ENCODE data around the gene SERPING1.

The SERPING1 gene

DNA sequence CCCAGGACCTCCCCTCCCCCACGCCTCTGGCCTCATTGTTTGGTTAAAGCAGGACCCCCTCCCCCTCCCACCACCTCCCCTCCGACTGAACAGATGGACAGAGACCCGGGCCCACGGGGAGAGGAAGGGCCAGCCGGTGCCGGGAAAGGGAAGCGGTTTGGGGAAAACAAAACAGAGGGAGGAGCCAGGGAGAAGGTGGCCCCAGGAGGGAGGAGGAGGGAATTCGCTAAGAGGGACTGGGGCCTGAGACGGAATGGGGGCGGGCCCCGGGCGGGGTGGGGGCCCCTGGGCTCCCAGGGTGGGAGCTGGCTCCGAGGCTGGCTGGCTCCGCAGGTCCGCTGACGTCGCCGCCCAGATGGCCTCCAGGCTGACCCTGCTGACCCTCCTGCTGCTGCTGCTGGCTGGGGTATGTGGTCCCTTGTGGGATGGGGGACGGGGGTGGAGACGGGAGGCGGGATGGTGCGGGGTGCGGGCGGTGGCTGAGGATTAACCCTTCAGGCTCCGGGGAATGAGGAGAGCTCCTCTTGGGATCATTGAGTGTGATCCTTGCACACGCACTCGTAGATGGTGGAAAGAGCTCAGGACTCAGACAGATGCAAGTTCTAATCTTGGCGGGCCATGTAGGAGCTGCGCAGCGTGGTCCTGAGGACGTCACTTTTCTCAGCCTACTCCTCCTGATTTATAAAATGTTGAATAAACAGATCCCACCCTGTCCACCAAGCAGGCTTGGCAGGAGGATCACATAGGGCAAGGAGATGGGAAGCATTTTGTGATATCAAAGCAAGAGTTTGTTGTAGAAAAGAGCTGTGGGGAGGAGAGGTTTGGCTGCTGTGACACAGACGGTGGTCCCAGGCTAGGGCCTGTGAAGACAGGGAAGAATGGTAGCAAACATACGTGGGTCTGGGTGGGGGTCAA, 688 bp downstream of the SERPING1 start:
- DNase-seq (ENCODE audit: low read depth) = peak; percentile 47

DNA sequence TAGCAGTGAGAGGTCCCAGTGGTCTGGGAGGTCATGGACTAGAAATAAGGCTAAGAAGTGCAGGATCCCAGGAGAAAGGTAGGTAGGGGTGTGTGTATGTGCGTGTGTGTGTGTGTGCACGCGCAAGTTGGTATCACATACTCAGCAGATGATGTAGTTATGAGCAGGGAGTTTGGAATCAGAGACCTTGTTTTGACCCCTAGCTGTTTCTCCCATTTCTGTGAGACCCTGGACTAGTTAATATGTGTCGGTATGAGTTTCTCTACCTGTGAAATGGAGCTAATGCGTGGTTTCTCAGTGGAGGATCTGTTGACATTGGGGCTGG, 1.3 kb downstream of the SERPING1 start:
- peak; percentile 46 for DNase-seq (ENCODE audit: low read depth)

DNA sequence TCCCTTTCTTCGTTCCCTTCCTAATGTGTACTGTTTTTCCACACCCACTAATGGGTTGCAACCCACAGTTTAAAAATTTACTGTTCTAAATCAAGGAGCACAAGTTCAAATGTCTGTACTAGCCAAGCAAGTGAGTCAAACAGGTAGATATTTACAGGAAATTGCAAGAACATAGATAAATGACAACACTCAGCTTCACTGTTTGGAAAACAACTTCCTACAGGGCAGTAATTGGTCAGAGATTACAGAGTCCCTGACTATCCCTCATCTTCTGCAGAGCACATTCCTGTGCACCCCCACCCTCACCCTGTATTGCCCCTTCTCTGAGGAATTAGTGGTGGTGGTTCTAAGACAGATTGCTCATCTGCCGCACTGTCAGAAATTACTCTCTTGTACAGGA, 1.9 kb downstream of the SERPING1 start:
- DNase-seq (ENCODE audit: low read depth) = no peak

DNA sequence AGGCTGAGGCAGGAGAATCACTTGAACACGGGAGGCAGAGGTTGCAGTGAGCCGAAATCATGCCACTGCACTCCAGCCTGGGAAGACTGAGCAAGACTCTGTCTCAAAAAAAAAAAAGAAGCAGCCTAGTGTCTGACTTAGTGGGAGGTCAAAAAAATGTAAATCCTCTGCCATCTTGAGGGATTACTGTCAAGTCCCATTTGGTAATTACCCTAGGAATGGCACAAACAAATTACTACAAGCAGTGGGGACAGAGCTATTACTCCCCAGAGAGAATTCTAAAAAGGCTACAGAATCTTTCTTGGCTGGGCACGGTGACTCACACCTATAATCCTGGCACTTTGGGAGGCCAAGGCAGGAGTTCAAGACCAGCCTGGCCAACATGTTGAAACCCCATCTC, 3.8 kb downstream of the SERPING1 start:
- peak; percentile 7 for DNase-seq (ENCODE audit: low read depth)

DNA sequence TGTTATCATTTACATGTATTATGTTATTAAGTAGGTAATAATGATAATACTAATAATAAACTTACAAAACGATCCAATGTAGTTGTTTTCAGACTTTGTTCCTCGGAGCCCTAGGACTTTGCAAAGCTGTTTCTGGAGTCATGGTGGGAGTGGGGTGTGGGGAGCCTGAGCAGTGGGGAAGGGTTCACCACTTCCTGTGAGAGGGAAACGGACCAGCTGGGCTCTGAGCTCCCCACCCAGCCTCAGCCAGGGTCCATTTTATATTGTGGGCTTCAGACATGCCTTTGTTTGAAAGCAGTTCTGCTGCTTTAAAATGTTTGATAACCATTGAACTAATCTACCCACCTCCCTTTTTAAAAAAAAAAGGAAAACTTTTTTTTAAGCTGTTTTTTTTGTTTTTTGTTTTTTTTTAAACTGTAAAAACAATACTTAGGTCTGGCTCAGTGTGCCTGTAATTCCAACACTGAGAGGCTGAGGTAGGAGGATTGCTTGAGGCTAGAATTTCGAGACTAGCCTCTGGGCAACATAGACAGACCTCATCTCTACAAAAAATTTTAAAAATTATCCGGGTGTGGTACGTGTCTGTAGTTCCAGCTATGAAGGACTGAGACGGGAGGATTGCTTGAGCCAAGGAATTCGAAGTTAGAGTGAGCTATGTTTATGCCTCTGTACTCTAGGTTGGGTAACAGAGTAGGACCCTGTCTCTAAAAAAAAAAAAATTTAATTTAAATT, 7.0 kb downstream of the SERPING1 start:
- DNase-seq (ENCODE audit: low read depth) = no peak

DNA sequence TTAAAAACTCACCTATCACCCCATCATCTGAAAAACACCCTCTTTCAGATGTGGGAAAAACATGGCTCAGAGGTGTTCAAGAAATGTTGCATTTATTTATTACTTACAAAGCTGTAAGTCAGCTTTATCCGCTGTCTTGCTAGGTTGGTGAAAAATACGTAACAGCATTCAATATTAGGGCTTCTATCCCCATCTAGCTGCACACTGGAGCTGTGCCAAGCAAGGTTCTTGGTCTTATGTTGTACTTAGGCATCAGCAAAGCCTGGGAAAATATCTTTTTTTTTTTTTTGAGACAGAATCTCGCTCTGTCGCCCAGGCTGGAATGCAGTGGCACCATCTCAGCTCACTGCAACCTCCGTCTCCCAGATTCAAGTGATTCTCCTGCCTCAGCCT, 7.5 kb downstream of the SERPING1 start:
- DNase-seq (ENCODE audit: low read depth) = no peak

DNA sequence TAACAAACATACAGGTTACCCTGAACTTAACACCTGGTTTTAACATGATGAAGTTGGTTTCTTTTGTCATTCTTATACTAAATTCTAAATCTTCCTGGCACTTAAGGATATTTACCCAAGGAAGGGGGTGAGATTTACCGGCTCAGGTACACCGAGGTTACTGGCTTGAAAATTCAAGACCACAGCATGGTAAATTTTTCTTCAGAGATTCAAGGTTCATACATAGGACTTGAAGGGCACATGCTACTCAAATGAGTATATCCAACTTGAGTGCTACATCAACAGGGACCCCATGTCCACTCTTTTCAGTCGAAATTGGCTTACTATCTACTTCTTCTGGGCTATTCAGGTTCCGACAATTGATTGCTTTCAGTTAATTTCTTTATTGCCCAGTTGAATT, 12.7 kb downstream of the SERPING1 start:
- DNase-seq (ENCODE audit: low read depth) = no peak

DNA sequence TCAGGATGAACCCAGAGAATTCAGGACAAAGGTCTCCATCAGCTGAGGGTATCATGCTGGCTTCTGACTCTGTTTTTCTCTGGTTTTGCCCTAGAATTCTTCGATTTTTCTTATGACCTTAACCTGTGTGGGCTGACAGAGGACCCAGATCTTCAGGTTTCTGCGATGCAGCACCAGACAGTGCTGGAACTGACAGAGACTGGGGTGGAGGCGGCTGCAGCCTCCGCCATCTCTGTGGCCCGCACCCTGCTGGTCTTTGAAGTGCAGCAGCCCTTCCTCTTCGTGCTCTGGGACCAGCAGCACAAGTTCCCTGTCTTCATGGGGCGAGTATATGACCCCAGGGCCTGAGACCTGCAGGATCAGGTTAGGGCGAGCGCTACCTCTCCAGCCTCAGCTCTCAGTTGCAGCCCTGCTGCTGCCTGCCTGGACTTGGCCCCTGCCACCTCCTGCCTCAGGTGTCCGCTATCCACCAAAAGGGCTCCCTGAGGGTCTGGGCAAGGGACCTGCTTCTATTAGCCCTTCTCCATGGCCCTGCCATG, 16.8 kb downstream of the SERPING1 start:
- no peak for DNase-seq (ENCODE audit: low read depth)

DNA sequence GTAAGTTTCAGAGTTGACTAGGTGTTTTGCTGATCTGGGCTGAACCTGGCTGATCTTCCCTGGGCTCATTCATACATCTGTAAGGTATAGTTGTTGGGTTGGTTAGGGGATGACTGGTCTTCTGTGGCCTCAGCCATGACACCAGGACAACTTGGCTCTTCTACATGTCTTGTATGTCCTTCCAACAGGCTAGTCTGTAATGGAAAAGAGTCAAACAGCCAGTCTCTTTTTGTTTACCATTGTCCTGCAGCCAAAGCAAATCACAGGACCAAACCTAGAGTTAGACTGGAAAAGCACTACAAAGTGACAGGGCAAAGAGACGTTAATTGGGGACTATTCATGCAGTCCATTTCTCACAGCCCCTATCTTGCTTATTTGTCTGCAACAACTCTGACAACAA, 17.8 kb downstream of the SERPING1 start:
- no peak for DNase-seq (ENCODE audit: low read depth)

DNA sequence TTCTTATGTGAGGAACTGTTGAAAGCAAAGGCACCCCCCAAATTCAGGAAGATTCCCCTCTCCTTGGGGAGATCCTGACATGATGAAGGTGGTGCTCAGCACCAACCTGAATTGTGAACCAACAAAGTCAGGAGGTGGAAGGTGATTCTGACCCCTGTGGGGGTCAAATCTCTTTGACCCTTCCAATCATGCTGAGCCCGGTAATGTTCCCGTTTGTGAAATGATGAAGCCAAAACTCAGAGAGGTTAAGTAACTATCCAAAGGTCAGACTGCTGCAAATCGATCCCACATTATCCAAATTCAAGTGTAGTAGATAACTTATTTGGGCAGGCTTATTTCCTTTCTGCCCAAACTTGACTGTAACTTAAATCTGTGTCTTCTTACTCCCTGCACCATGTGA, 19.1 kb downstream of the SERPING1 start:
- no peak for DNase-seq (ENCODE audit: low read depth)

DNA sequence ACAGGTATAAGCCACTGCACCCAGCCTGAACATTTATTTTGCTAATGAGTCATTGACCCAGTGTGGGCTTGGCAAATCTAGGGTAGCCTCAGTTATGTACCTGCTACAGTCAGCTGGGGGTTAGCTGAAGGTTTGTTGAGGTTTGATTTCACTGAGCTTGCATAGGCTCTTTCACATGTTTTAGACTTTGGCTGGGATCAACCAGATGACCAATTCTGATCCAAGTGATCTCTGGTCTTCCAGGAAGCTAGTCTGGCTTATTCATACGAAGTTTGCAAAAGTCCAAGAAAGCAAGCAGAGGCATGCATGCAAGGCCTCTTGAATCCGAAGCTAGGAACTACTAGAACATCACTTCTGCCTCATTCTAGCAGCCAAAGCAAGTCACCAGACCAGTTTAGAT, 21.0 kb downstream of the SERPING1 start:
- DNase-seq (ENCODE audit: low read depth) = no peak

DNA sequence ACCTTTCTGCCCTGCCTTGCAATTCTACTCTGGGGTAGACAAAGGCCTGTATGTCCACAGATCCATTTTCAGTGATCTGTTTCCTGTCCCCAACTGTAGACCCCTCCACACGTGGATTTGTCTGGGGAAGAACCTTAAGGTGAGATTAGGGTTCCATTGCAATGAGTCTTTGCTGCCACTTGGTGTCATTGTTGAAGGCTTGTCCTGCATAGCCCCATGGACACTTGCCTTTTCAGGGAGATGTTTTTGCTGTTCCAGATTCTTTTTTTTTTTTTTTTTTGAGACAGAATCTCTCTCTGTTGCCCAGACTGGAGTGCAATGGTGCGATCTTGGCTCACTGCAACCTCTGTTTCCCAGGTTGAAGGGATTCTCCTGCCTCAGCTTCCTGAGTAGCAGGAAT, 21.8 kb downstream of the SERPING1 start:
- DNase-seq (ENCODE audit: low read depth) = no peak

DNA sequence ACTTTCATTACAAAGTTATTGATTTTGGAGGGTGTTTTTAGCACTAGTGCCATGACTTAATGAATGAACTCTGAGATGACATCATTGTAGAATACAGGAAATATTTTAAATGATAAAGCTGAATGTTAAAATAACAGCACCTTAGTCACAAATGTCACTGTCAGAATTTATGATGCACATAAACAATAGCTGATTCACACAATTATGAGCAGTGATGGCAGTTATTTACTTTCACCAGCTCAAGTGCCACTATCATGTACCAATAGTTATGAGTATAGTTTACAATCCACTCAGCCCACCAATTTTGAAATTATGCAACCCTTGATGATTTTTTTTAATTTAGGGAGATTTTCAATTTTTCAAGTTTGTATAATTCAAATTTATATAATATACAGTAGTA, 23.0 kb downstream of the SERPING1 start:
- no peak for DNase-seq (ENCODE audit: low read depth)

DNA sequence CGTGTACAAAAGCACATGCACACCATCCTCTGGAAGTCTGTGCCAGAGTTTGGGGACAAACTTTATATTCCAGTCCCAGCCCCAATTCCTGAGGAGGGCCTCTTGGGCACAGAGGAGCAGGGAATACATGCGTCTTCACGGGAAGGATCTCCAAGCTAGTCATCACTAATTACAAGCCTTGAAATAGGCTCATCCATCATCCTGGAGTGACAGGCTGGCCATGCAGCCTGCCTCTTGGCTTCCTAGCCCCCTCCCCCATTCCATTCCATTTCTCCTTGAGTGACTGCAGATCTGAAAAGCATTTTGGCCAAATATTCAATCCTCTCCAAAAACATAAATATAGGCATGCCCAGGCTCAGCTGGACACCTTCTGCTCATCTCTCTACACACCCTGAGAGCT, 24.8 kb downstream of the SERPING1 start:
- DNase-seq (ENCODE audit: low read depth) = no peak

DNA sequence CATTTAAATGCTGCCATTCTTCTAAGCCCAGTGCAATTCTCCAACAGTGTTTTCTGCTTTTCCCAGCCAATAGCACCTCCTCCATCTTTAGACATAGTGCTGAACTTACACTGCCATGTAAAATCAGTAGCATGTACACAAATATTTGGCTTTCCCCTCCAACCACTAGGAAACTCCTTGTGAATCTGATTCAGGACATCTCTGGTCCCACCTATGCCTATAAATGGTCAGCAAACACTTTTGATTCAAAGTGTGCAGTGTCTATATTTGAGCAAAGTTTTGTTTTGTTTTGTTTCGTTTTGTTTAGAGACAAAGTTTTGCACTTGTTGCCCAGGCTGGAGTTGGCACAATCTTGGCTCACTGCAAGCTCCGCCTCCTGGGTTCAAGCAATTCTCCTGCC, 27.4 kb downstream of the SERPING1 start:
- DNase-seq (ENCODE audit: low read depth) = no peak

DNA sequence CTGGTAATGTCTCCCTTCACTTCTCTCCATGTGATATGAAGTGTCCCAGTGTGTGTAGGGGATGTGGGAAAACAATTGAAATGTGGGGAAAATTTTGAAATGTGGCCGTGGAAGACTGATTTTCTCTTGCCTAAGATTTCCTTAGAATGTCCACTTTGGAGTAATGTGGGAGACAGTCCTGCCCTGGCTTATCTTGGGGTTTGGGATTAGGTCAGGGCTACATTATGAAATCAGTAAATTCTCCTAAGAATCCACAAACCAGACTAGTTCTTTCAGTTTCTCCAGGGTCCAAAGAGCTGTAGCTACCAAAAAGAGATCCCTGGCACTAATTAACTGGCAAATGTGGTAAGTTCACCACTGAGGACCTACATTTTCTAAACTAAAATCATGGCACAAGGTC, 29.4 kb downstream of the SERPING1 start:
- DNase-seq (ENCODE audit: low read depth) = no peak

DNA sequence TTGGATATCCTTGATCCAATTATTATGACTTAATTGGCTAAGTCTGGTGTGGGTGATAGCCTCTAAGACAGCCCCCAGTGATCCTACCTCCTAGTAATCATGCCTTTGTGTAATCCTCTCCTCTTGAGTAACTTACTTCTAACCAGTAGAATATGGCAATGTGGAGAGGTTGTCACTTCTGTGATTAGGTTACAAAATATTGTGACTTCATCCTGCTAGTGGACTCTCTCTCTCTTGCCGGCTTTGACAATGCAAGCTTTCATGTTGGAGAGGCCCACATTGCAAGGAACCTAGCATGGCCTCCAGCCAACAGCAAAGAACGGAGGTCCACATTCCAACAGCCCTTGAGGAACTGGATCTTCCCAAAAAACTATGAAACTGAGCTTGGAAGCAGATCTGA, 32.7 kb downstream of the SERPING1 start:
- no peak for DNase-seq (ENCODE audit: low read depth)

DNA sequence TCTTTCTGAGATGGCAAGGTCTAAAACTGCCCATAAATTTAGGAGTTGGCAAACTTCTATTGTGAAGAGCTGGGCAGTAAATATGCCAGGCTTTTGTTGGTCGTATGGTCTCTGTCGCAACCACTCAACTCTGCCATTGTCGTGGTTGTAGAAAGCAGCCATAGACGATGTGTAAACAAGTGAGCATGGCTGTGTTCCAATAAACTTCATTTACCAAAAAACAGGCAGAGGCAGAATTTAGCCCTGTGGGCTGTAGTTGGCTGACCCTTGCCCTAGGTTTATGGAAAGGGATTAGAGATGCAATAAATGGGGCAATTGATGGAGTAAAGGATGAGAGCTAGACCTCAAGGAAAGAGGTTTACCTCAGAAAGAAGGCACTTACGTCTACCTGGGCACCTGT, 34.6 kb downstream of the SERPING1 start:
- DNase-seq (ENCODE audit: low read depth) = no peak

DNA sequence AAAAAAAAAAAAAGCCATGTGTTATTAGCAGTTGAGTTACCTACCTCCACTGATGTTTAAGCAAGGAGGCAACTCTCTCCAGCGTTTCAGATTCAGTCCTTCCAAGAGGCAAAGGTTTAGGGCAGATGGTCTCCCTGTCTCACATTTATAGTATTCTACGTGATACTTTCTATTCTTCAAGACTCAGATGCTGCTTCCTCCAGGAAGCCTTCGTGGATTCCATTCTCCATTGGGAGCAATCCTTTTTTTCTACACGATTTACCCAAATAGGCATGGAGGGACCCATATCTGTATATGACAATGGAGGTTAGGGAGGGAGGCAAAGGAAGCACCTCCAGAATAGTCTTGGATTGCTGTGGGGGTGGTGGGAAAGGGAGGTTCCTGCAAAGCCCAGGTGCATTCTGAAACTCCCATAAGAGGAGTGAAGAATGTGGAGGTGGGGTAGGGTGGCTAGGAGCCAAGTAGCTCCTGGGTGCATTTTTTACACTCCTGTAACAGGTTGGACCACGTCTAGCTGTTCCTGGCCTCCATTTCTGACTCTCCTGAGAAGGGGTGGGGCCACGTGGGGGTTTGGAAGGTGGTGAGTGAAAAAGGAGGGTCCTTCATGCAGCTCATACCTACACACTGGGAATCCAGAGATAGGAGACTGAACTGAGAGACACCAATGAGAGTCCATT, 36.0 kb downstream of the SERPING1 start:
- no peak for DNase-seq (ENCODE audit: low read depth)

DNA sequence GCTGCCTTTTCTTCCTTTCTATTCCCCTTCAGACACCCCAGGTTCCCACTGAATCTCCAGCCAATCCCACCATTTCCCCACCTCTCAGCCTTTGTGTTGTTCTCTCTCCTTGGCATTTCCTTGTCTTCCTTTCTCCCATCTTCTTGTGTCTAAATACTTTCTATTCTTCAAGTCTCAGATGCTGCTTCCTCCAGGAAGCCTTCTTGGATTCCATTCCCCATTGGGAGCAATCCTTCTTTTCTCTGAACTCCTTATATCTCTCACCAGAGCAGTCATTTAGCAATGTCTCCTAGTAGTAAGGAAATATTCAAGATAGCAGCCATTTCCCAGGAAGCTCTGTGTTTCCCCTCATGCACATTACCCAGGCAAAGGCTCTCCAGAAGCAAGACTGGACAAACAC, 36.8 kb downstream of the SERPING1 start:
- no peak for DNase-seq (ENCODE audit: low read depth)

DNA sequence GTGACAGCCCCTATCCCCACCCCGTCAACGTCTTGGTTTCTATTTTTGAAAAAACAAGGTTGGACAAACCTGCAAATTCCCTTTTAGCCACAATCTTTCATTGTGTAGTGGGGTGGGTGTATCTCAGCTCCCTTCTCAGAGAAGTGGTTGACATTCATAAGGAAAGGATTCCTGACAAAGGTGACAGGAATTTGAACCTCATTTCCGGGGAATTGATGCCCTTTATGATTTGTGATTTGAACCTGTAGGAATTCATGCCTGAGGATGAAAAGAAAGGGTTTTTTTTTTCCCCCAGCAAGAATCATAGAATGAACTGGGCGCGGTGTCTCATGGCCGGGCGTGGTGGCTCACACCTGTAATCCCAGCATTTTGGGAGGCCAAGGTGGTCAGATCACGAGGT, 37.8 kb downstream of the SERPING1 start:
- DNase-seq (ENCODE audit: low read depth) = no peak

DNA sequence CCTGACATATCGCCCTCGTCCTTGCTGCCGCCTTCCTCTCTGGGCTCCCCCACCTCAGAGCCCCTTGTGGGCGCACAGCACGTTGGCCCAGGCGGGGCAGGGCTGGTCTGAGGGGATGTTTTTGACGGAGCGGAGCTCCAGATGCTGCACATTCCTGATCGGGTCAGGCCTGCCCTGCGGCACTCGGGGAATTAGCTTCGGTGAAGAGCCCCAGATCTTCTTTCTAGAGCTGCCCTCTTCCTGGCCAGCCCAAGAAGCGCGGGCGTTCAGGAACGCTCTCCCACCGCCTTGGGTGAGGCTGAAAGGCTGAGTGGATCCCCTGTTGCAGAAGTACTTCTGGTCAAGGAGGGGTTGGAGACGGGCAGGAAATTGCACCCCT, 40.1 kb downstream of the SERPING1 start:
- peak; percentile 75 for DNase-seq (ENCODE audit: low read depth)

Data from EH (cell line).